SK-N-SH treated with all-trans-retinoic acid at 6 μM for 48 hours (cell line): Measurements from ENCODE around the gene JADE3.

ENCODE experiments used
- CSDC2 ChIP-seq: fragments of 250-450 bp; sonication (Bioruptor Pico); IDR thresholded peaks from 2 replicates; pipeline ENCODE4 v1.5.0; 2020; ENCODE audit warnings: mild to moderate bottlenecking, moderate library complexity
- GLIS3 ChIP-seq: fragments of 250-450 bp; sonication (Bioruptor Pico); IDR thresholded peaks from 2 replicates; pipeline ENCODE4 v1.5.0; 2020; ENCODE audit warnings: mild to moderate bottlenecking, moderate library complexity
- ISL1 ChIP-seq: fragments of 250-450 bp; sonication (Bioruptor Pico); IDR thresholded peaks from 2 replicates; pipeline ENCODE4 v2.1.2; 2022; ENCODE audit warnings: mild to moderate bottlenecking, moderate library complexity
- OSR1 ChIP-seq: fragments of 250-450 bp; sonication (Bioruptor Pico); IDR thresholded peaks from 2 replicates; pipeline ENCODE4 v1.8.0; 2022; ENCODE audit warnings: moderate library complexity, mild to moderate bottlenecking, inconsistent platforms
- RARB ChIP-seq: fragments of 250-450 bp; sonication (Bioruptor Pico); IDR thresholded peaks from 2 replicates; pipeline ENCODE4 v1.8.0; 2021; ENCODE audit warnings: mild to moderate bottlenecking, moderate library complexity
- SNAI2 ChIP-seq: fragments of 250-450 bp; sonication (Bioruptor Pico); IDR thresholded peaks from 2 replicates; pipeline ENCODE4 v1.5.0; 2020; ENCODE audit warnings: mild to moderate bottlenecking, moderate library complexity
- TCF4 ChIP-seq: fragments of 250-450 bp; sonication (Bioruptor Pico); IDR thresholded peaks from 2 replicates; pipeline ENCODE4 v1.8.0; 2021; ENCODE audit warnings: mild to moderate bottlenecking, moderate library complexity, borderline replicate concordance
- ZFP30 ChIP-seq: fragments of 450-650 bp; formaldehyde crosslinking; IDR thresholded peaks from 2 replicates; pipeline ENCODE4 v1.5.0; 2022; ENCODE audit warnings: mild to moderate bottlenecking, moderate library complexity
- ZNF70 ChIP-seq: fragments of 450-650 bp; formaldehyde crosslinking; IDR thresholded peaks from 2 replicates; pipeline ENCODE4 v1.5.0; 2020; ENCODE audit warnings: mild to moderate bottlenecking, moderate library complexity
- TF ChIP-seq, protein P1 (sequence below): fragments of 250-450 bp; sonication (Bioruptor Pico); IDR thresholded peaks from 2 replicates; pipeline ENCODE4 v1.5.0; 2020; ENCODE audit warnings: mild to moderate bottlenecking, moderate library complexity
- TF ChIP-seq, protein P2 (sequence below): fragments of 250-450 bp; sonication (Bioruptor Pico); IDR thresholded peaks from 2 replicates; pipeline ENCODE4 v1.8.0; 2020; ENCODE audit warnings: mild to moderate bottlenecking, moderate library complexity, borderline replicate concordance
- TF ChIP-seq, protein P3 (sequence below): fragments of 250-450 bp; sonication (Bioruptor Pico); IDR thresholded peaks from 2 replicates; pipeline ENCODE4 v1.5.1; 2020; ENCODE audit warnings: low read depth, mild to moderate bottlenecking, moderate library complexity

GRCh38 chrX:46994096-46994495 lies 81.9 kb downstream of the JADE3 start:
- TF ChIP-seq, protein P1, sequence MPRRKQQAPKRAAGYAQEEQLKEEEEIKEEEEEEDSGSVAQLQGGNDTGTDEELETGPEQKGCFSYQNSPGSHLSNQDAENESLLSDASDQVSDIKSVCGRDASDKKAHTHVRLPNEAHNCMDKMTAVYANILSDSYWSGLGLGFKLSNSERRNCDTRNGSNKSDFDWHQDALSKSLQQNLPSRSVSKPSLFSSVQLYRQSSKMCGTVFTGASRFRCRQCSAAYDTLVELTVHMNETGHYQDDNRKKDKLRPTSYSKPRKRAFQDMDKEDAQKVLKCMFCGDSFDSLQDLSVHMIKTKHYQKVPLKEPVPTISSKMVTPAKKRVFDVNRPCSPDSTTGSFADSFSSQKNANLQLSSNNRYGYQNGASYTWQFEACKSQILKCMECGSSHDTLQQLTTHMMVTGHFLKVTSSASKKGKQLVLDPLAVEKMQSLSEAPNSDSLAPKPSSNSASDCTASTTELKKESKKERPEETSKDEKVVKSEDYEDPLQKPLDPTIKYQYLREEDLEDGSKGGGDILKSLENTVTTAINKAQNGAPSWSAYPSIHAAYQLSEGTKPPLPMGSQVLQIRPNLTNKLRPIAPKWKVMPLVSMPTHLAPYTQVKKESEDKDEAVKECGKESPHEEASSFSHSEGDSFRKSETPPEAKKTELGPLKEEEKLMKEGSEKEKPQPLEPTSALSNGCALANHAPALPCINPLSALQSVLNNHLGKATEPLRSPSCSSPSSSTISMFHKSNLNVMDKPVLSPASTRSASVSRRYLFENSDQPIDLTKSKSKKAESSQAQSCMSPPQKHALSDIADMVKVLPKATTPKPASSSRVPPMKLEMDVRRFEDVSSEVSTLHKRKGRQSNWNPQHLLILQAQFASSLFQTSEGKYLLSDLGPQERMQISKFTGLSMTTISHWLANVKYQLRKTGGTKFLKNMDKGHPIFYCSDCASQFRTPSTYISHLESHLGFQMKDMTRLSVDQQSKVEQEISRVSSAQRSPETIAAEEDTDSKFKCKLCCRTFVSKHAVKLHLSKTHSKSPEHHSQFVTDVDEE, result no peak
- no peak for TF ChIP-seq ZFP30
- TF ChIP-seq, protein P2, sequence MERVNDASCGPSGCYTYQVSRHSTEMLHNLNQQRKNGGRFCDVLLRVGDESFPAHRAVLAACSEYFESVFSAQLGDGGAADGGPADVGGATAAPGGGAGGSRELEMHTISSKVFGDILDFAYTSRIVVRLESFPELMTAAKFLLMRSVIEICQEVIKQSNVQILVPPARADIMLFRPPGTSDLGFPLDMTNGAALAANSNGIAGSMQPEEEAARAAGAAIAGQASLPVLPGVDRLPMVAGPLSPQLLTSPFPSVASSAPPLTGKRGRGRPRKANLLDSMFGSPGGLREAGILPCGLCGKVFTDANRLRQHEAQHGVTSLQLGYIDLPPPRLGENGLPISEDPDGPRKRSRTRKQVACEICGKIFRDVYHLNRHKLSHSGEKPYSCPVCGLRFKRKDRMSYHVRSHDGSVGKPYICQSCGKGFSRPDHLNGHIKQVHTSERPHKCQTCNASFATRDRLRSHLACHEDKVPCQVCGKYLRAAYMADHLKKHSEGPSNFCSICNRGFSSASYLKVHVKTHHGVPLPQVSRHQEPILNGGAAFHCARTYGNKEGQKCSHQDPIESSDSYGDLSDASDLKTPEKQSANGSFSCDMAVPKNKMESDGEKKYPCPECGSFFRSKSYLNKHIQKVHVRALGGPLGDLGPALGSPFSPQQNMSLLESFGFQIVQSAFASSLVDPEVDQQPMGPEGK (CRISPR knock-in tag), result no peak
- no peak for TF ChIP-seq OSR1
- TF ChIP-seq ISL1 (CRISPR knock-in tag), result no peak
- TF ChIP-seq ZNF70 (CRISPR knock-in tag), result no peak
- TF ChIP-seq SNAI2 (CRISPR knock-in tag), result no peak
- TF ChIP-seq RARB (CRISPR knock-in tag), result no peak
- TF ChIP-seq, protein P3, sequence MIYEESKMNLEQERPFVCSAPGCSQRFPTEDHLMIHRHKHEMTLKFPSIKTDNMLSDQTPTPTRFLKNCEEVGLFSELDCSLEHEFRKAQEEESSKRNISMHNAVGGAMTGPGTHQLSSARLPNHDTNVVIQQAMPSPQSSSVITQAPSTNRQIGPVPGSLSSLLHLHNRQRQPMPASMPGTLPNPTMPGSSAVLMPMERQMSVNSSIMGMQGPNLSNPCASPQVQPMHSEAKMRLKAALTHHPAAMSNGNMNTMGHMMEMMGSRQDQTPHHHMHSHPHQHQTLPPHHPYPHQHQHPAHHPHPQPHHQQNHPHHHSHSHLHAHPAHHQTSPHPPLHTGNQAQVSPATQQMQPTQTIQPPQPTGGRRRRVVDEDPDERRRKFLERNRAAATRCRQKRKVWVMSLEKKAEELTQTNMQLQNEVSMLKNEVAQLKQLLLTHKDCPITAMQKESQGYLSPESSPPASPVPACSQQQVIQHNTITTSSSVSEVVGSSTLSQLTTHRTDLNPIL, result no peak
- no peak for TF ChIP-seq GLIS3 (CRISPR knock-in tag)
- peak; percentile 37; the same call in 1 of the 2 replicates for TF ChIP-seq TCF4 (CRISPR knock-in tag)
- no peak for TF ChIP-seq CSDC2 (CRISPR knock-in tag)
